Measurements from ENCODE around the gene KANSL1.

KANSL1 gene

DNA sequence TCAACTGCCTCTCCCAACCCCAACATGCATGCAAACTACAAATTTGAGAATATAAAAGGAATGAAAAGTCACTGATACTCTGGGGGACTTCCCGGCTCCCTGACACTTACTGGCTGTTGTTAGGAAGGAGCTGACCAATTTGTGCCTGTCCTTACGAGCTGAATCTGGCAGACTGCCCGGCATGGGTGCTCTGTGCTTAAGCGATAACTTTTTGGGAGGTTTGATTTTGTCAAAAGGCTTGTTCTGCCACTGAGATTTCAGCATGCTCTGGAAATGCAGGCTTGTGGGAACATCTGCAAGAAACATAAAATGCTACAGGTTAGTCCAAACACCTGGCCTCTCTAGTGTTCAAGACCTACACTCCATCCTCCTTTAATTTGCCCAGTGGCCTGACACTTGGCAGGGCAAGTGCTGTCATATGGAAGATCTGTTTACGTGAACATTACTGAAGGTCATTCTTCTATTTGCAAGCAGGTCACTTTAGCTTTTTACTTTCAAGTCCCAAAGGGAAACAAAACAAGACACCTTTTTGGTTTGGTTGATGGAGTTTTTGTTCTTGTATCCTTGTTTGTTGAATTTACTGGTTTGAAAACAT lies 153.5 kb downstream of the KANSL1 start:
- Histone ChIP-seq H3K9me3 (ENCODE audit: severe bottlenecking) (no peaks in the 10 kb centered on the region), H3K36me3 (ENCODE audit: low read depth) (peaks cover 98% of the 10 kb centered on the region), H3K27ac (ENCODE audit: poor library complexity, severe bottlenecking) (no peak overlapping the region), H3K4me3 (ENCODE audit: severe bottlenecking) (no peak overlapping the region), H3K4me1 (ENCODE audit: insufficient read depth, poor library complexity, severe bottlenecking) (no peaks in the 10 kb centered on the region), H3K27me3 (ENCODE audit: insufficient read depth, poor library complexity, severe bottlenecking) (no peaks in the 10 kb centered on the region)
- DNase-seq (ENCODE audit: low spot score): no peak
- ATAC-seq (ENCODE audit: low read depth): no peak
- TF ChIP-seq, protein P1, sequence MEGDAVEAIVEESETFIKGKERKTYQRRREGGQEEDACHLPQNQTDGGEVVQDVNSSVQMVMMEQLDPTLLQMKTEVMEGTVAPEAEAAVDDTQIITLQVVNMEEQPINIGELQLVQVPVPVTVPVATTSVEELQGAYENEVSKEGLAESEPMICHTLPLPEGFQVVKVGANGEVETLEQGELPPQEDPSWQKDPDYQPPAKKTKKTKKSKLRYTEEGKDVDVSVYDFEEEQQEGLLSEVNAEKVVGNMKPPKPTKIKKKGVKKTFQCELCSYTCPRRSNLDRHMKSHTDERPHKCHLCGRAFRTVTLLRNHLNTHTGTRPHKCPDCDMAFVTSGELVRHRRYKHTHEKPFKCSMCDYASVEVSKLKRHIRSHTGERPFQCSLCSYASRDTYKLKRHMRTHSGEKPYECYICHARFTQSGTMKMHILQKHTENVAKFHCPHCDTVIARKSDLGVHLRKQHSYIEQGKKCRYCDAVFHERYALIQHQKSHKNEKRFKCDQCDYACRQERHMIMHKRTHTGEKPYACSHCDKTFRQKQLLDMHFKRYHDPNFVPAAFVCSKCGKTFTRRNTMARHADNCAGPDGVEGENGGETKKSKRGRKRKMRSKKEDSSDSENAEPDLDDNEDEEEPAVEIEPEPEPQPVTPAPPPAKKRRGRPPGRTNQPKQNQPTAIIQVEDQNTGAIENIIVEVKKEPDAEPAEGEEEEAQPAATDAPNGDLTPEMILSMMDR (IDR thresholded peaks at IDR 0.05; ENCODE audit: poor library complexity, severe bottlenecking): no peak

GRCh38 chr17:46038937-46039336 lies 154.3 kb downstream of the KANSL1 start:
- H3K27ac ChIP-seq (ENCODE audit: poor library complexity, severe bottlenecking): no peak overlapping the region
- DNase-seq (ENCODE audit: low spot score) (no peak), ATAC-seq (ENCODE audit: low read depth) (no peak)
- TF ChIP-seq, protein P1 (IDR thresholded peaks at IDR 0.05; ENCODE audit: poor library complexity, severe bottlenecking): no peak
- H3K4me1 ChIP-seq (ENCODE audit: insufficient read depth, poor library complexity, severe bottlenecking): no peaks in the 10 kb centered on the region
- peaks cover 100% of the 10 kb centered on the region for H3K36me3 ChIP-seq (ENCODE audit: low read depth)
- no peaks in the 10 kb centered on the region for H3K9me3 ChIP-seq (ENCODE audit: severe bottlenecking)
- H3K27me3 ChIP-seq (ENCODE audit: insufficient read depth, poor library complexity, severe bottlenecking): no peaks in the 10 kb centered on the region
- H3K4me3 ChIP-seq (ENCODE audit: severe bottlenecking): no peak overlapping the region

- DNase-seq (ENCODE audit: low spot score): no peak
- Histone ChIP-seq H3K9me3 (ENCODE audit: severe bottlenecking) (no peaks in the 10 kb centered on the region), H3K27me3 (ENCODE audit: insufficient read depth, poor library complexity, severe bottlenecking) (no peaks in the 10 kb centered on the region), H3K27ac (ENCODE audit: poor library complexity, severe bottlenecking) (no peak overlapping the region), H3K36me3 (ENCODE audit: low read depth) (peaks cover 100% of the 10 kb centered on the region), H3K4me3 (ENCODE audit: severe bottlenecking) (no peak overlapping the region), H3K4me1 (ENCODE audit: insufficient read depth, poor library complexity, severe bottlenecking) (no peaks in the 10 kb centered on the region)
- TF ChIP-seq, protein P1 (IDR thresholded peaks at IDR 0.05; ENCODE audit: poor library complexity, severe bottlenecking): no peak
- no peak for ATAC-seq (ENCODE audit: low read depth)
Measured at GRCh38 chr17:46038414-46038813, 154.8 kb downstream of the KANSL1 start.

GRCh38 chr17:46037722-46038255 lies 155.4 kb downstream of the KANSL1 start:
- Histone ChIP-seq H3K4me1 (ENCODE audit: insufficient read depth, poor library complexity, severe bottlenecking) (no peaks in the 10 kb centered on the region), H3K9me3 (ENCODE audit: severe bottlenecking) (no peaks in the 10 kb centered on the region), H3K36me3 (ENCODE audit: low read depth) (peaks cover 100% of the 10 kb centered on the region), H3K27me3 (ENCODE audit: insufficient read depth, poor library complexity, severe bottlenecking) (no peaks in the 10 kb centered on the region), H3K4me3 (ENCODE audit: severe bottlenecking) (no peak overlapping the region), H3K27ac (ENCODE audit: poor library complexity, severe bottlenecking) (no peak overlapping the region)
- ATAC-seq (ENCODE audit: low read depth) (no peak), DNase-seq (ENCODE audit: low spot score) (no peak)
- TF ChIP-seq, protein P1 (IDR thresholded peaks at IDR 0.05; ENCODE audit: poor library complexity, severe bottlenecking): no peak

DNA sequence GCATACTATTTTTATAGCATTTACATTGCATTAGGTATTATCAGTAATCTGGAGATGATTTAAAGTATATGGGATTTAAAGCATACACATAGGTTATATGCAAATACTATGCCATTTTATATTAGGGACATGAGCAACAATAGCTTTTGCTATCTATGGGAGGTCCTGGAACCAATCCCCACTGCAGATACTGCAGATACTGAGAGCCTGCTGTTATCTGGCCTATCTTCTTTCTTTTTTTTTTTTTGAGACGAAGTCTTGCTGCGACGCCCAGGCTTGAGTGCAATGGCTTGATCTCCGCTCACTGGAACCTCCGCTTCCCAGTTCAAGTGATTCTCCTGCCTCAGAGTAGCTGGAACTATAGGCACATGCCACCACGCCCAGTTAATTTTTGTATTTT lies 156.7 kb downstream of the KANSL1 start:
- Histone ChIP-seq H3K9me3 (ENCODE audit: severe bottlenecking) (no peaks in the 10 kb centered on the region), H3K36me3 (ENCODE audit: low read depth) (peaks cover 99% of the 10 kb centered on the region), H3K27ac (ENCODE audit: poor library complexity, severe bottlenecking) (no peak overlapping the region), H3K4me1 (ENCODE audit: insufficient read depth, poor library complexity, severe bottlenecking) (no peaks in the 10 kb centered on the region), H3K27me3 (ENCODE audit: insufficient read depth, poor library complexity, severe bottlenecking) (no peaks in the 10 kb centered on the region), H3K4me3 (ENCODE audit: severe bottlenecking) (no peak overlapping the region)
- ATAC-seq (ENCODE audit: low read depth) (no peak), DNase-seq (ENCODE audit: low spot score) (no peak)
- TF ChIP-seq, protein P1 (IDR thresholded peaks at IDR 0.05; ENCODE audit: poor library complexity, severe bottlenecking): no peak

All from RWPE2 (cell line).